C1 segment of cervical spinal cord (tissue), 14 donors: ENCODE measurements around the gene RNF224.

Source experiments
- DNase-seq, 14 donors: peaks; one replicate each; lab custom pipeline; 2025; lab: John Stamatoyannopoulos, UW

RNF224 gene

GRCh38 chr9:137191691-137192447 is 35.4 kb upstream of the RNF224 start:
- DNase-seq: peak in 10 of 14 donors; percentile 29 to 79 (median 46)

DNA sequence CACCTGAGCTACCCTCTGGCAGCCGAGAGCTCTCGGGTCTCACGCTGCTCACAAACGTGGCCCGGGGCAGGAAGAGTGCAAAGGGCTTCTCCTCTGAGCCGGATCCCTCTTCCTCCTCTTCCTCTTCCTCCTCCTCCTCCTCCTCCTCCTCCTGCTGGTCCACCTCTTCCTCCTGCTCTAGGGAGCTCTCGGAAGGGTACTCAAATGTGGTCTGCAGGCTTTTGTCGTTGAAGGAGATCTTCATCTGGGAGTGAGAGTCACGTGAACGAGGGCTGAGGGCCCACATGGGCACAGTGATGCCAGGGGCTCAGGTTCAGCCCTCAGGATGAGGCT is 34.9 kb upstream of the RNF224 start:
- no peak for DNase-seq

DNA sequence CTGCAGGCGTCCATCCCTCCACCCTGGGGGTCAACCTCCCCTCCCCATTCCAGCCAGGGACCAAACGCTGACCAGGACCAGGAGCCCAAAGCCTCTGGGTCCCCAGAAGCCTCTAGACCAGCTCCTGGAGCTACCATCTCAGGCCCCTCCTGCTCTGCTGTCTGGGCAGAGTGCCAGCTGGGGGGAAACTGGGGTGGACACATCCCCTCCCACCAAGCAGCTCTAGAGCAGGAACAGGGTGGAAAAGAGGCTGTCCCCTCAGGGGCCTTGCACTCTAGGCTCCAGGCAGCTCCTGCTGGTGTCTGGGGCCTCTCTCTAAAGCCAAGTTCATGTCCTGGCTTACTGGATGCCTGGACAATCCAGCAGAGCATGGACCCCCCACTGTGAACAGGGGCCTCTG is 34.4 kb upstream of the RNF224 start:
- DNase-seq: no peak

- no peak for DNase-seq
These were observed 33.5 kb upstream of the RNF224 start for GRCh38 chr9:137193771-137194170.

GRCh38 chr9:137194388-137194787 is 32.9 kb upstream of the RNF224 start:
- peak in 13 of 14 donors; percentile 37 to 93 (median 83) for DNase-seq

DNA sequence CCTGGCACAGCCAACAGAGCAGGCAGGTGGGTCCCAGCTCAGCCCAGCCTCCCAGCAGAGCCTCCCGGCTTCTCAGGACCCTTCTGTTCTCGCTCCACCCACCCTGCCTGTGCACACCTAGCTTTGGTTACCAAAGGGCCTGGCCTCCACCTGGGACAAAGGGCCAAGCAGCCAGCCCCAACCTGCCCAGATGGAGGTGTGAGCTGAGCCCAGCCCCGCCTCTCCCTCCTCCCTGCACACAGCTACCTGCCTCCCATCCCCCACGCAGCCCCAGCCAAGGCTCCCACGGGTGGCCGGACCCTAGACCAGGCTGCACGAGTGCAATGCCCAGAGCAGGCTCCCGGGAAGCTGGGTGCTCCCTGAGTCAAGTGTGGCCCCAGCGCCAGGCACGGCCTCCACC is 32.4 kb upstream of the RNF224 start:
- DNase-seq: peak in 2 of 14 donors; percentile 33 to 37

DNA sequence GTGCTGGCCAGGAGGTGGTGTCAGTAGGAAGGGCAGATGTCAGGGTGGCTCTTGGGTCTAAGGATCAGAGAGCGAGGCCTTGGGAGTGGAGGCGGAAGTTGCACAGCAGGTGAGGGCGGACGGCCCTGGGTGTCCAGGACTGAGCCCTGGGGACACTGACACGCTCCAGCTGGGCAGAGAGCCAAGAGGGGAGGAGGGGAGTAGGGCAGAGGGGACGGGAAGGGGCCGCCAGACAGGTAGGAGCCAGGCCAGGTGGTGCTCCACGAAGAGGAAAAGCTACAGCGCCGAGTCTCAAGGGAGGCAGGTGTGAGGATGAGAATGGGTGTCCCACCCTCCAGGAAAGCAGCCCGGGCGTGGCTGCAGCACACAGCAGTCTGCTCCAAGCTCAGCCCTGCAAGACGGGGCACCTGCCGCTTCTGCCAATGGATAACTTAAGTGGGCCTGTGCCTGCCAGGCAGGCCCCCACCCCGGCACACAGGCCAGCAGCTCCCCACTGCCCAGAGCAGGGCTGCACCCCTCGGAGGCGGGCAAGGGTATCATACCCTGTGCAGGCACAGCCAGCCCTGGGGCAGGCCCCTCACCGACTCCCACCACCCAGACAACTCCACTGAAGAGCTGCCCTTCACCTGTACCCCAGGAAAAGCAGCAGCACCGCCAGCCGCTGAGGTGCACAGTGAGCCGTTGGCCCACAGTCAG is 31.6 kb upstream of the RNF224 start:
- DNase-seq: peak in 2 of 14 donors; percentile 12 to 37

GRCh38 chr9:137198051-137198901 is 29.0 kb upstream of the RNF224 start:
- DNase-seq: peak in 3 of 14 donors; percentile 54 to 70 (median 60)

GRCh38 chr9:137198902-137199283 is 28.4 kb upstream of the RNF224 start:
- DNase-seq: peak in 3 of 14 donors; percentile 22 to 80 (median 54)

GRCh38 chr9:137199411-137200121 is 27.7 kb upstream of the RNF224 start:
- DNase-seq: peak in 1 of 14 donors; percentile 20

DNA sequence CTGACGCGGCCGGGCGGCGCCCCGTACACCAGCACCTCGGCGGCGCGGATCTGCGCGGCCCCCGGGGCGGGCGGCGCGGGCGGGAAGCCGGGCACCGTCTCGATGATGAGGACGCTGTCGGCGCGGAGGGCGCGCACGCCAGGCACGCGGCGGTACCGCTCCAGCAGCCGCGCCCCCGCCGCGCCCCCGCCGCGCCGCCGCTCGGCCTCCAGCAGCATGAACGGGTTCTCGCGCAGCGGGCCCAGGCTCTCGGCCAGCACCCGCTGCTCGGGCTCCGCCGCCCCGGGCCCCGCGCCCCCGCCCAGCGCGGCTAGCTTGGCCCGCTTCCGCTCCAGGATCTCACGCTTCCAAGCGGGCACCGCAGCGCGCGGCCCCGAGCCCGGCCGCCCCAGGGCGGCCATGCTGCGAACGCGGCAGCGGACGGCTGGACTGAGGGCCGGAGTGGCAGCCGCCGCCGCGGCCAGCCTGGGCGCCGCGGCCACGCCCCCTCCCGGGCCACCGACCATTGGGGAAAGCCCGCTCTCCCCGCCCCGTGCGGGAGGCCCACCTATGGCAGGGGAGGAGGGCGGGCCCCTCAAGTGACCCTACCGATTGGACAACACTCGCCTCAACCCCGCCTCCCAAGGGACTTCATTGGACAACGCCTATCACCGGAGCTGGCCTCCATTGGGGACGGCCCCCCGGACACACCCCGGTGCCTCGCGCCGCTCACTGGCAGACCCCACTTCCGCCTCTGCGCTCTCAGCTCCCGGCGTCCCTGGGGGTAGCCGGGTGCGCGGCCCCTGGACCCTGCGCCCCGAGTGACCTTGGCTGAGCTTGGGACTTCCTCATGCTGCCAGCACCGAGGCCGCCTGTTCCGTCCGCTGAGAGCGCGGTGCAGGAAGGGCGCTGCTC is 26.7 kb upstream of the RNF224 start, which contains the start of gene TPRN:
TSS of gene TPRN (minus strand) at position 431 of the 894 bp plus-strand sequence. CDS start at position 401, 30 bp downstream.
- DNase-seq: peak; percentile 69 to 99 (median 96)

DNA sequence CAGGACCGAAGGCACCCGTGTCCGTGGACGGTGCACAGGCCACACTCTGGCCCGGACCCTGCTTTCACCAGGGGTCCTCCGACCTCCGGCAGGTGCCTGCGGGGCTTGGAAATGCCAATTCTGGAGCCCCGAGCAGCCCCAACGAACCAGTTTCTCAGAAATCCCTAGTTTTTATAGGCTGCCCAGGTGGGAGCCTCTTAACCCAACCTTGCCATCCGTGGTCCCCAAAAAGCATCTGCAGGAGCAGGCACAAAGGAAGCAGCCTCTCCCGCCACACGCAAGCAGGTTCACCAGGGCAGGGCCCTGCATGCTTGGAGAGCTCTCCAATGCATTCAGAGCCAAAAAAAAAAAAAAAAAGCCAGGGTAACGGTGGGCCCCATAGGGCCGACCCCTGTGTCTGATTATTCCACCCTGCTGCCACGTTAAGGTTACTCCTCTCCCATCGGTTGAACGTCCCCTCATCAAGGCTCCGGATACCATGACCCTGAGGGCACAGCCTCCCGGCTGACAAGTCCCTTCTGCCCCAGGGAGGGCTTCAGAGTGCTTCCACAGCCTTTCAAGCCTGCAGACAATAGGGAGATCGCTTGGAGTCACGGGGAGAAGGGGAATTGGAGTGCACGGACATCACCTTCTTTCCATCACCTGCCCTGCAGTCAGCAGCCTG is 26.0 kb upstream of the RNF224 start:
- no peak for DNase-seq

GRCh38 chr9:137202966-137203365 is 24.3 kb upstream of the RNF224 start:
- no peak for DNase-seq

- DNase-seq: no peak
These were observed 22.6 kb upstream of the RNF224 start for GRCh38 chr9:137204731-137205125.

DNA sequence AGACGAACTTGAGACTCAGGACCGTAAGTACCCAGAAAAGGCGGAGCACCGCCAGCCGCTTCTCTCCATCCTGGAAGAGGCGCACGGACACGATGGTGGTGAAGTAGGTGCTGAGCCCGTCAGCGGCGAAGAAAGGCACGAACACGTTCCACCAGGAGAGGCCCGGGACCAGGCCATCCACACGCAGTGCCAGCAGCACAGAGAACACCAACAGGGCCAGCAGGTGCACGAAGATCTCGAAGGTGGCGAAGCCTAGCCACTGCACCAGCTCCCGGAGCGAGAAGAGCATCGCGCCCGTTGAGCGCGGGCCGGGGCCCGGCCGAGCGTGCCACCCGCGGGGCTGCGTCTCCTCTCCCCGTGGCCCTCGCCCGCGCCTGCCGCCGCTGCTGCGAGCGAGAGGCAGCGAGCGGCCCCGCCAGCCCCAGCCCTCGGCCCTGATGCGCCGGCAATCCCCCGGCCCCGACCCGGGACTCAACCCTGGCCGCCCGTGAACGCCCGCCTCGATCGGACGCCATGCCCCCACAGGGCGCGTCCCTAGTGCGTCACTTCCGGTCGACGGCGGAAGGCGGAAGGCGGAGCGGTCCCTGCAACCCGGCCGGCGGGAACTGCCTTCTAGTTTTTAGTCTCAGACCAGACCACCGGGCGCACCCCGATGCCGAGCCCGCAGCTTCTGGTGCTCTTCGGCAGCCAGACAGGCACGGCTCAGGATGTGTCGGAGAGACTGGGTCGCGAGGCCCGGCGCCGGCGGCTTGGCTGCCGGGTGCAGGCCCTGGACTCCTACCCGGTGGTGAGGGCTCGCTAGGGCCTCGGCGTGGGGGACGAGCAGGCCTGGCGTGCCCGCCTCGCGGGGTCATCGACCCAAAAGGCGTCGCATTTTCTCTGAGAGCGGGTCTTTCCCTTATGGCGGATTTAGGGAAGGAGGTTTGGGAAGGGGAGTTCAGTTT is 21.9 kb upstream of the RNF224 start, which contains the start of the genes NDOR1 and TMEM203:
TSS of gene NDOR1 (plus strand) at position 575 of the 944 bp plus-strand sequence. CDS start at position 653, 78 bp downstream.
TSS of gene TMEM203 (minus strand) at position 523 of the 944 bp plus-strand sequence. CDS start at position 289, 234 bp downstream.
- DNase-seq: peak; percentile 26 to 94 (median 84)

DNA sequence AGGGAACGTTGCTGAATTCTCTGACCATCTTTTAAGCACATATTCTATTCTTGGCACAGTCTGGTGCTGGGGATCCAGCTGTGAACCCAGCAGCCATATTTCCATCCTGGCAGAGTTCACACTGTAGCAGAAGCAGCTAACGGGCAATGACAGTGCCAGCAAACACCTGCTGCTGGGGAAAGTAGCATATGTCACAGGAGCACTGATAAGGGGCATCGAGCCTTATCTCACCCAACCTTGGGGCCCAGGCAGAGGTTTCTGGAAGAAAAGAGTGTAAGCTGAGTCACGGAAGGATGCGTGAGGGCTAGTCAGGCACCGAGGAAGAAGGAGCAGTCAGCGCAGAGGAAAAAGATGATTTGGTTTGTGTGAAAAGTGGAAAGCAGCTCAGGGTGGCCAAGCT is 20.7 kb upstream of the RNF224 start:
- no peak for DNase-seq

DNA sequence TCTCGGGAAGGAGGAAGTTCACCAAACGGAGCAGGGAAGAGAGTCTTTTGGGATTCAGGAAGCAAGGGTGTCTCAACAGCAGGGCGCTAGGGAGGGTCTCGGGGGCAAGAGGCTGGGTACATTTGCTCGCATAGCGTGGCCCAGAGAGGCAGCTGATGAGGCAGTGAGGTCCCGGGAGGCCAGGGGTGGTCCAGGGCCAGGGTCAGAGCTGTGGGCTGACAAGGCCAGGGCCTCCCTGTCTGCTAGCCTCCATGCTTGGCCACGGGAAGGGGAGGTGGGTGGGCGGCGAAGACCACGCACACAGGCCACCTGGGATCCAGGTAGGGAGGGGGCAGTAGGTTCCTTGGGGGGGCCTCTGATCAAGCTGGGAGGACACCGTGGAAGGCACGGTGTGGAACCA is 15.8 kb upstream of the RNF224 start:
- no peak for DNase-seq

- no peak for DNase-seq
These were observed 14.8 kb upstream of the RNF224 start for GRCh38 chr9:137212520-137212919.
